Fibroblast of pulmonary artery (primary cell): ENCODE data around the gene FLII.

Experiments
- DNase-seq: peaks from one replicate; pipeline ENCODE4 v3.0.0-alpha.2; 2010; ENCODE audit warnings: low read depth
- H3K4me3 ChIP-seq: replicated peaks from 2 replicates; pipeline ENCODE4 v1.5.1; 2011; ENCODE audit warnings: low read depth, mild to moderate bottlenecking, control low read depth, low read length, moderate library complexity
- TF ChIP-seq, protein P1 (sequence below): IDR thresholded peaks from 2 replicates; pipeline ENCODE4 v1.5.1; 2011; ENCODE audit warnings: mild to moderate bottlenecking, control low read depth, low read length, inconsistent platforms; ENCODE audit errors: missing control alignments

Gene FLII

DNA sequence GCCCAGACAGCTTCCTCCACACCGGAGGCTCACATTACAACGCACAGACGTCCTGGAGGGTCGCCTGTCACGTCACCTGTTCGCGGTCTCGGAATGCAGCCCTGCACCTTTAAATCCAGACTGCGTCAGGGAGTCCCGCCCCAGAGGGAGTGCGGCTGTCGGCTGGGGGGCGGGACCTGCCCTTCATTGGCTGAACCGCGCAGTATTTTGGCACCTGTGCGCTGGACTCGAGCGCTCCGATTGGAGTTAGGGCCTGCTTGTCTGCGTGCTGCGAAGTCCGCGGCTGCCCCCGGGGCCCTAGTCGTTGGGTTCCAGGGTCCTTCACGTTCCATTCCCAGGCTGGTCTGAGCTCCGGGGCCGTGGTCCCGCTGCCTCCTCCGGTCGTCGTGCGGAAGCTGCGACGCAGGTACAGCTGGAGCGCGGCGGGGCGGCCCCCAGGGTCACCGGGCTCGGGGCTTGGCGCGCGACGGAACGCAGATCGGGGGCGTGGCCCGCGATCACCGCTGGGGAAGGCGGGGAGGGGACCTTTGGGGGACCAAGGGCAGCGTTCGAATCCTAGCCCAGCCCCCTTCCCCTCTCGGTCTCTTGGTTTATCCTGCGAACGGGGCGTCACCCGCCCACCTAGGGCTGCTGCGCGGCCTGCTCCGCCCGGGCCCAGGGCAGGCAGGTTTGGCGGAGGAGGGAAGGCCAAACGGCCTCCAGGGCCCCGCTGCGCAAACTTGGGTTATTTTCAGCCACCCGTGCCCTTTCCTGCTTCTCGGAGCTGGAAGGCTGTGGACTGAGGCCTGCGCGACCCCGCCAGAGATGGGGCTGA is 2.0 kb upstream of the FLII start, which contains the start of gene MIEF2:
Gene MIEF2 (plus strand): TSS at position 331 of the 814 bp plus-strand sequence. CDS start 2,059 bp downstream, outside the sequence.
- TF ChIP-seq, protein P1, sequence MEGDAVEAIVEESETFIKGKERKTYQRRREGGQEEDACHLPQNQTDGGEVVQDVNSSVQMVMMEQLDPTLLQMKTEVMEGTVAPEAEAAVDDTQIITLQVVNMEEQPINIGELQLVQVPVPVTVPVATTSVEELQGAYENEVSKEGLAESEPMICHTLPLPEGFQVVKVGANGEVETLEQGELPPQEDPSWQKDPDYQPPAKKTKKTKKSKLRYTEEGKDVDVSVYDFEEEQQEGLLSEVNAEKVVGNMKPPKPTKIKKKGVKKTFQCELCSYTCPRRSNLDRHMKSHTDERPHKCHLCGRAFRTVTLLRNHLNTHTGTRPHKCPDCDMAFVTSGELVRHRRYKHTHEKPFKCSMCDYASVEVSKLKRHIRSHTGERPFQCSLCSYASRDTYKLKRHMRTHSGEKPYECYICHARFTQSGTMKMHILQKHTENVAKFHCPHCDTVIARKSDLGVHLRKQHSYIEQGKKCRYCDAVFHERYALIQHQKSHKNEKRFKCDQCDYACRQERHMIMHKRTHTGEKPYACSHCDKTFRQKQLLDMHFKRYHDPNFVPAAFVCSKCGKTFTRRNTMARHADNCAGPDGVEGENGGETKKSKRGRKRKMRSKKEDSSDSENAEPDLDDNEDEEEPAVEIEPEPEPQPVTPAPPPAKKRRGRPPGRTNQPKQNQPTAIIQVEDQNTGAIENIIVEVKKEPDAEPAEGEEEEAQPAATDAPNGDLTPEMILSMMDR = no peak
- peak; percentile 96 for DNase-seq
- peak within 1 kb of the TSS; percentile 81 for H3K4me3 ChIP-seq

DNA sequence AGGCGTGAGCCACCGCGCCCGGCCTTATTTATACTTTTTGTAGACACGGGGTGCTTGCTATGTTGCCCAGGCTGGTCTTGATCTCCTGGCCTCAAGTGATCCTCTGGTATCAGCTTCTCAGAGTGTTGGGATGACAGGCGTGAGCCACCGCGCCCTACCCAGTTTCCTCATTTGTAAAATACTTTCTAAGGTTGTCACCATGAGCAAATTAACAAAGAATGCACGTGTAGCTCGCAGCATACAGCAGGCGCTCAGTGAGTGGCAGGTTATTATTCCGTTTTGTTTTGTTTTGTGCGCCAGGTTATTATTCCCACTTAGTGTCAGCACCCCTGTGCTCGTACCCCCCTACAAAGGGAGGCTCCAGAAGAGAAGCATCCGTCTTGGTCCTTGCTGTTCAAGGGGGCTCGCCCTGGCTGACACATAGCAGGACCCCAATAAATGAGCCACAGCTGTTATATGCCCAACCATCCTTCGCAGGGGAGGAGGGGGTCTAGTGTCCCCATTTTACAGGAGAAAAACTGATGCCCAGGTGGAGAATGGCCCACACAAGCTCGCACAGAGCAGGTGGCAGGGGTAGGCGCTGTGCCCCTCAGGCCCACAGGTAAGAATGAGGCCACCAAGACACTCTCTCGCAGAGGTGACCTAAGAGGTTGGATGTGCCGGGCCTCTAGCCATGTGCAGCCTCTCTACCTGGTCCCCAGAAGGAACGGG is 1.2 kb upstream of the FLII start:
- no peak for DNase-seq
- TF ChIP-seq, protein P1 = no peak

DNA sequence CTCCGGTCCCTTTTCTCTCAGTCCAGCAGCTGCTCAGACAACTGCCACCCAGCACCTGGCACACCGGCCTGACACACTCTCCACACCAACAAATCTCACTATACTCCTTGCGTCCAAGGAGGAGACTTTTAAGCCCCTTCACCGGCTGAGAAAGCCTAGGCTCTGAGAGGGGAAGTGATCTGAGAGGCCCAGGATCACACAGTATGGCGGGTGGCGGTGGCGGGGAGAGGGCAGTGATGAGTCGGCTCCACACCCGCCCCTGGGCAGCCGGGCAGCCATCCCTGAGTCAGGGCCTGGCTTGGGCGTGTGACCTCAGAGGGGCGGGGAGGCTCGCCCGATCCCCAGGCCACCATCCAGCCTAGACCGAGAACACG is 569 bp downstream of the FLII start:
- TF ChIP-seq, protein P1 = no peak

More for the DNA sequence above, 1.2 kb upstream of the FLII start:
- H3K4me3 ChIP-seq = peak overlapping the region; percentile 81

DNA sequence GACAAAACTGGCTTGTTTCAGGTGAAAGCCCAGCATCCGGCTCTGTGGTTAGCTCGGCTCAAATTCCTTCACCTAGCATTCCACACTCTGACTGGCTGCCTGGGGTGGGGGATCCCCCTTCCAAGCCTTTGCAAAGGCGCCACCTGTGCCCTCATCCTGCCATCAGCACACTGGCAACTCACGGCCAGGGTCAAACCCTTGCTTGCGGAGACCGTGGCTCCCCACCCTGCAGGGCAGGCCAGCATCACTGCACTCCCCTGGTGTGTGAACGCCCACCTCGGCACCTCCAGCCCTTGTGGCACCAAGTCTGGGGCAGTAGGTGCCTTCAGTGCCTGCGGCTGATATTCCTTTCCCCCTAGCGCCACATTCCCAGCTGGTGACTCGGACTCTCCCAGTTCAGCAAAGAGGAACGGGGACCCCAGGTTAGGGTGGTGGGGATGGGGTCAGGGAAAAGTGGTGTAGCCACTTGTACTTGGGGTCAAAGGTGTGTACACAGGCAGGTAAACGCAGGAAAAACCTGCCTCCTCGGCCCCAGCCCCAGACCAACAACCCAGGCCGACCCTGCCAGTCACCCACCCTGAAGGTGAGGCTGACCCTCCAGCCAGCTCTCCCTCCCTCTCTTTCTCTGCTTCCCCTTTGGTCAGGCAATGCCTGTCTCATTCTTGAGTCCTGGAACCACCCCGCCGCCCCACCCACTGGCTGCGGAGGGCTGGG is 1.1 kb downstream of the FLII start:
- DNase-seq = no peak
- H3K4me3 ChIP-seq = peak overlapping the region; percentile 84
- TF ChIP-seq, protein P1 = no peak

More for the DNA sequence above, 569 bp downstream of the FLII start:
- H3K4me3 ChIP-seq = peak overlapping the region; percentile 84
- peak; percentile 48 for DNase-seq

DNA sequence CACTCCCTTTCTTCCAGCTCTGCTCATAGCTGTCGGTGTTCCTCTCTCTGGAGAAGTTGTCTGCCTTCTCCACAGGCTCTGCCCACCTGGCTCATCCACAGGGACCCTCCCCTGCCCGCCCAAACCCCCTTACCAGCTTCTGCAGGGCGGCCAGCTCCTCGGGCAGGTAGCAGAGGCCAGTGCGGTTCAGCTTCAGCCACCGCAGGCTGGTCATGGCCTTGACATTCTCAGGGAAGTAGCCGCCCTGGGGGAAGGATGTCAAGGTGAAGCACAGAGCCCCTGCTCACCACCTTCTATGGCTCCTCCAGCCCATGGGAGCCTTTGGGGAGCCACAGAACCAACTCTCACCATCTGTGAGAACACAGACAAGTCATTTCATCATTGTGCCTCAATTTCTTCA is 1.8 kb downstream of the FLII start:
- no peak for DNase-seq
- TF ChIP-seq, protein P1 = no peak
- peak overlapping the region; percentile 84 for H3K4me3 ChIP-seq

DNA sequence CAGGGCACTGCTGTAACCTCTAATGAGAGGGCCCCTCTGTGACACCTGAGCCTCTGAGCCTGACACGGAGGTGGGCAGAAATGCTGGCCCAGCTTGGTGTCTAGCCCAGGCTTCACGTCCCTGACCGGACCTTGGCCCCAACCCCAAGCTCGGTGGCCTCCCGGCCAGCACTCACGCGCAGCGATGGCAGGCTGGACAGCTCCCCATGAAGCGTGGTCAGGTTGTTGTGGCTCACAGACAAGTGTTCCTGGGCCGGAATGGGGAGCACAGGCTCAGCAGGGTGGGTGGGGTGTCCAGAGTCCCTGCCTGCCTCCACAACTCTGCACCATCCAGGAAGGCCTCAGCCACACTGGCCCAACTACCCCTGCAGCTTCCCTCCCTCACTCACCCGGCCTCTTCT is 2.2 kb downstream of the FLII start:
- TF ChIP-seq, protein P1 = no peak
- DNase-seq = no peak
- H3K4me3 ChIP-seq = no peak overlapping the region
